Ascending aorta (tissue), 2 donors: Measurements from ENCODE around the gene AUTS2. TPM values are rescaled to one million over a fixed set of nuclear protein-coding genes. Genes with fewer than 3 reads are reported as not detected.

Source experiments
- DNase-seq, 2 donors: peaks; one replicate each; pipeline ENCODE4 v3.0.0-alpha.2; 2019; ENCODE audit warnings: low spot score in 2 of 2
- H3K27ac ChIP-seq, 2 donors: fragments of 200-600 bp; sonication (generic); one replicate each; pipeline ENCODE4 v1.5.1; 2016 to 2017; ENCODE audit warnings: mild to moderate bottlenecking in 1 of 2
- H3K27me3 ChIP-seq: fragments of 200-600 bp; sonication (generic); one replicate; pipeline ENCODE4 v1.5.1; 2017
- H3K36me3 ChIP-seq, 2 donors: fragments of 200-600 bp; sonication (generic); one replicate each; pipeline ENCODE4 v1.5.1; 2016
- H3K4me1 ChIP-seq, 2 donors: fragments of 200-600 bp; sonication (generic); one replicate each; pipeline ENCODE4 v1.5.1; 2016 to 2017; ENCODE audit warnings: mild to moderate bottlenecking in 1 of 2
- H3K4me3 ChIP-seq, 2 donors: fragments of 200-600 bp; sonication (generic); one replicate each; pipeline ENCODE4 v1.5.1; 2016 to 2017; ENCODE audit warnings: mild to moderate bottlenecking in 1 of 2
- H3K9me3 ChIP-seq, 2 donors: fragments of 200-600 bp; sonication (generic); one replicate each; pipeline ENCODE4 v1.5.1; 2016
- CTCF ChIP-seq, 3 experiments: fragments of 200-600 bp in 2 of 3; fragments of 450-650 bp in 1 of 3; sonication (generic) in 2 of 3; IDR thresholded peaks; one replicate each; pipeline ENCODE4 v1.5.1; 2016 to 2019; ENCODE audit warnings: antibody characterized with exemption in 3 of 3, mild to moderate bottlenecking in 1 of 3, moderate library complexity in 1 of 3
- intact Hi-C: fragments of 100-400 bp; cut with DNase I; formaldehyde crosslinking; loops from one replicate; pipeline ENCODE4 v1.15.1; 2023
- total RNA-seq: library from RNA; depleted of rRNA; stranded (reverse); fragments of >200 nt; gene quantifications from one replicate; pipeline ENCODE4 v1.1.0, GENCODE V29; 2016

AUTS2 gene
- total RNA-seq, 1 donor from 2014 or later = 90.4 TPM

GRCh38 chr7:70414368-70414767, 816.1 kb downstream of the AUTS2 start:
- no peak for DNase-seq
- no peaks in the 10 kb centered on the region for H3K36me3 ChIP-seq
- no peak for TF ChIP-seq CTCF (IDR thresholded peaks at IDR 0.05)
- H3K9me3 ChIP-seq = no peaks in the 10 kb centered on the region
- no peak overlapping the region for H3K4me3 ChIP-seq
- intact Hi-C loops = no loop called here
- H3K27me3 ChIP-seq = no peaks in the 10 kb centered on the region
- H3K4me1 ChIP-seq = no peaks in the 10 kb centered on the region
- no peak overlapping the region for H3K27ac ChIP-seq

- Histone ChIP-seq H3K4me3 (no peak overlapping the region), H3K27ac (no peak overlapping the region), H3K36me3 (no peaks in the 10 kb centered on the region), H3K9me3 (no peaks in the 10 kb centered on the region), H3K27me3 (no peaks in the 10 kb centered on the region), H3K4me1 (no peaks in the 10 kb centered on the region)
- no peak for DNase-seq
- TF ChIP-seq CTCF (IDR thresholded peaks at IDR 0.05) = no peak
- intact Hi-C loops = no loop called here
Observed at GRCh38 chr7:70415179-70415972, 817.1 kb downstream of the AUTS2 start.

DNA sequence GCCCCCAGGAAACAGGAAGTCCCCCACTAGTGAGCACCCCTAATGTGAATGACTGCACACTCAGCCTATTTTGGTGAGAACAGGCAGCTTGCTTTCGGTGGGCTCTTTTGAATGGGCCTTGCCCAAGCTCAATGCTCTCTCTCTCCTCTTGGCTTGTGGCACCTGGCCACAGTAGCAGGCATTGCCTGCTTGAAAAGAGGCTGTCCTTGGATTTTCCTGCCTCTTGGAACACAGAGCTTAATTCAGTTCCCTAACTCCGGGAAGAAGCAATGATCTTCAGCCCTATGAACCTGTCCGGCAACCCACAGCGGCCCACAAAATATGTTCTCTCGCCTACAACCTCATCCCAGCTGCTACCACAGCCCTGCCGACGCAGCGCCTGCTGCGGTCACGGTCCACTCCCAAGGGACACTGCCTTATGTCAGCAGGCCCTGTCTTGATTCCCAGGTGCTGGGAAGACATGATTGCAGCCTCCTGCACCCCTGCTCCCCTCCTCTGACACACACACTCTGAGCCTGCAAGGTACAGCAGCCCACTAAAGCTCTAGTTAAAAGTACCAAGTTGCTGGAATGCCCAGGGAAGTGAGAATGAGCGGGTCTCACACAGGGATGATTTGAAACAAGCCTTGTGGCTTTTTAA, 818.2 kb downstream of the AUTS2 start:
- Histone ChIP-seq H3K9me3 (no peaks in the 10 kb centered on the region), H3K4me3 (no peak overlapping the region), H3K4me1 (no peaks in the 10 kb centered on the region), H3K27ac (no peak overlapping the region), H3K36me3 (no peaks in the 10 kb centered on the region), H3K27me3 (no peaks in the 10 kb centered on the region)
- intact Hi-C loops = no loop called here
- TF ChIP-seq CTCF (IDR thresholded peaks at IDR 0.05) = no peak
- no peak for DNase-seq

DNA sequence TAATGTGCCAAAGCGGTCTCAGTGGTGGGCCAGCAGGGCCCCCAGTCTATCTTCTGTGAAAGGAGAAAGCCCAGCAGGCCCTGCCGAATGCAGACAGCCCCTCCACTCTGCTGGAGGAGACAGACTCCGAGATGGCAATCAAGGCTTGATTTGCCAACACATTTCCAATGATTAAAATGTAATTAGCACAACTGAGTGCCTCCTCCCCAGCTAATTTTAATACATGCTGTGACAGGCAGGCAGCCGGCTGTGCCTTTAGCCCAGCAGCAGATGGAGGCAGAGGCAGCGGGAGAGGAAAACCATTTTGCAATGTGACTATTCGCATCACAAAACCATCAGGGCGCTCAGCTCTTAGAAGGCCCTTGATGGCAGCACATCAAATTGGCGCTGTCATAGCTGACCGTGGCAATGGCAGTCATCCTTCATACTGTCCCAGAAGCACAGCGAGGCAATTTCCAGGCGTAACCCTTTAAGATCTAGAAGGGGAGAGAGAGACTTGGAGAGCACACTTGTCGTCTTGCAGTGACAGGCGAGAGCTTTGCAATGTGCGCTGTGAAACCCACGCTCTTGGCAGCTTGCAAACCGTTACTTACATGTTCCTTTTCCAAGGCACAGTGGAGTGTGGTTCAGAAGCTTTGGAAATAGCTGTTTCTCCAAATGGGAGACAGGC, 818.8 kb downstream of the AUTS2 start:
- H3K4me1 ChIP-seq = no peaks in the 10 kb centered on the region
- H3K36me3 ChIP-seq = no peaks in the 10 kb centered on the region
- H3K9me3 ChIP-seq = no peaks in the 10 kb centered on the region
- TF ChIP-seq CTCF (IDR thresholded peaks at IDR 0.05) = no peak
- no peaks in the 10 kb centered on the region for H3K27me3 ChIP-seq
- no peak for DNase-seq
- no peak overlapping the region for H3K4me3 ChIP-seq
- intact Hi-C loops = no loop called here
- no peak overlapping the region for H3K27ac ChIP-seq

- H3K27me3 ChIP-seq = no peaks in the 10 kb centered on the region
- H3K36me3 ChIP-seq = no peaks in the 10 kb centered on the region
- no peak for TF ChIP-seq CTCF (IDR thresholded peaks at IDR 0.05)
- DNase-seq = no peak
- H3K27ac ChIP-seq = no peak overlapping the region
- intact Hi-C loops = no loop called here
- no peak overlapping the region for H3K4me3 ChIP-seq
- no peaks in the 10 kb centered on the region for H3K4me1 ChIP-seq
- no peaks in the 10 kb centered on the region for H3K9me3 ChIP-seq
Observed at GRCh38 chr7:70419526-70420380, 821.5 kb downstream of the AUTS2 start.
